HCT116 (cell line): ENCODE measurements around the gene PMF1. TPM values are rescaled to one million over a fixed set of nuclear protein-coding genes. Genes with fewer than 3 reads are reported as not detected.

Source experiments
- ATAC-seq: fragments of 200-7000 bp; cut with Tn5 transposase; 2 replicates; pipeline ENCODE4 v1.9.1; 2020; ENCODE audit warnings: mild to moderate bottlenecking, moderate library complexity
- BruUV-seq: library from RNA; stranded (reverse); fragments of 400-500 nt; replicated peaks from 2 replicates; lab custom pipeline; 2021; lab: Mats Ljungman, UMichigan
- CTCF ChIA-PET: fragments of 300-600 bp; sonication (Branson Sonifier 250); formaldehyde crosslinking; loops from one replicate; lab custom pipeline; 2021; ENCODE audit warnings: antibody characterized with exemption; lab: Charles Lee
- POLR2A ChIA-PET: fragments of 300-600, 350-600 bp; sonication (Branson Sonifier 250); formaldehyde crosslinking; loops from one replicate; lab custom pipeline; 2021; ENCODE audit warnings: antibody characterized with exemption; lab: Charles Lee
- RAD21 ChIA-PET, 2 experiments: fragments of 300-600 bp; sonication (Branson Sonifier 250); formaldehyde crosslinking; loops; one replicate each; lab custom pipeline; 2023; ENCODE audit warnings: low total read pairs in 2 of 2; ENCODE audit not compliant: uncharacterized antibody in 2 of 2, unreplicated experiment in 2 of 2, low non-redundant PET in 1 of 2; lab: Charles Lee
- DNase-seq: peaks from one replicate; pipeline ENCODE4 v3.0.0-alpha.2; 2010; ENCODE audit warnings: low read depth, low spot score
- H2AFZ ChIP-seq: fragments of 200-600 bp; shearing (Covaris generic), sonication (generic); 2 replicates; pipeline ENCODE4 v1.6.1; 2017; ENCODE audit warnings: low read depth, mixed run types, mixed read lengths, antibody characterized with exemption, low read length; ENCODE audit not compliant: poor library complexity, severe bottlenecking
- H3K27ac ChIP-seq: 2 replicates; pipeline ENCODE4 v1.5.1; 2012; ENCODE audit warnings: low read depth, low read length
- H3K27me3 ChIP-seq: fragments of 200-600 bp; sonication (generic); 2 replicates; pipeline ENCODE4 v1.6.1; 2016; ENCODE audit warnings: mixed run types, low read length, mixed read lengths; ENCODE audit not compliant: insufficient read depth
- H3K36me3 ChIP-seq, 2 experiments: fragments of 200-500 bp in 1 of 2; fragments of 200-600 bp in 1 of 2; sonication (Bioruptor generic) in 1 of 2; sonication (generic) in 1 of 2; 2 replicates each; pipeline versions ENCODE4 v1.5.1 to v1.6.1; 2014 to 2016; ENCODE audit warnings: low read length in 2 of 2, inconsistent platforms in 1 of 2, mixed read lengths in 1 of 2, mixed run types in 1 of 2; ENCODE audit not compliant: insufficient read depth in 2 of 2, control insufficient read depth in 1 of 2
- H3K4me1 ChIP-seq, 2 experiments: fragments of 200-600 bp in 1 of 2; sonication (generic) in 1 of 2; 2 replicates each; pipeline versions ENCODE4 v1.5.1 to v1.6.1; 2012 to 2017; ENCODE audit warnings: low read length in 2 of 2, inconsistent platforms in 1 of 2, mild to moderate bottlenecking in 1 of 2, mixed read lengths in 1 of 2, mixed run types in 1 of 2, moderate library complexity in 1 of 2; ENCODE audit not compliant: insufficient read depth in 2 of 2, control insufficient read depth in 1 of 2
- H3K4me2 ChIP-seq: fragments of 200-600 bp; sonication (generic); 2 replicates; pipeline ENCODE4 v1.6.1; 2017; ENCODE audit warnings: mixed run types, low read length, mixed read lengths
- H3K4me3 ChIP-seq, 2 experiments: fragments of 200-600 bp in 1 of 2; sonication (generic) in 1 of 2; replicated peaks in 1 of 2; 2 replicates each; pipeline ENCODE4 v1.5.1; 2011 to 2016; ENCODE audit warnings: low read length in 2 of 2, control low read depth in 1 of 2, low read depth in 1 of 2, mild to moderate bottlenecking in 1 of 2, mixed read lengths in 1 of 2, mixed run types in 1 of 2
- H3K79me2 ChIP-seq: fragments of 200-600 bp; sonication (generic); 2 replicates; pipeline ENCODE4 v1.6.1; 2017; ENCODE audit warnings: mild to moderate bottlenecking, mixed run types, low read length, moderate library complexity, mixed read lengths; ENCODE audit not compliant: insufficient read depth
- H3K9ac ChIP-seq: fragments of 200-600 bp; sonication (generic); 2 replicates; pipeline ENCODE4 v1.6.1; 2016; ENCODE audit warnings: low read length, mixed read lengths
- H3K9me2 ChIP-seq: fragments of 200-600 bp; sonication (generic), shearing (Covaris generic); 2 replicates; pipeline ENCODE4 v1.6.1; 2017; ENCODE audit warnings: mixed run types, mild to moderate bottlenecking, moderate library complexity; ENCODE audit not compliant: insufficient read depth
- H3K9me3 ChIP-seq, 2 experiments: fragments of 200-500 bp in 1 of 2; fragments of 200-600 bp in 1 of 2; sonication (Bioruptor generic) in 1 of 2; sonication (generic) in 1 of 2; 2 replicates each; pipeline ENCODE4 v1.6.1; 2014 to 2017; ENCODE audit warnings: low read length in 2 of 2, mixed read lengths in 2 of 2, inconsistent platforms in 1 of 2, low read depth in 1 of 2, mild to moderate bottlenecking in 1 of 2, mixed run types in 1 of 2, moderate library complexity in 1 of 2; ENCODE audit not compliant: control insufficient read depth in 1 of 2, insufficient read depth in 1 of 2
- H4K20me1 ChIP-seq: fragments of 200-600 bp; sonication (generic), shearing (Covaris generic); 2 replicates; pipeline ENCODE4 v1.6.1; 2017; ENCODE audit warnings: mixed run types, mild to moderate bottlenecking, moderate library complexity; ENCODE audit not compliant: insufficient read depth
- CBX3 ChIP-seq: IDR thresholded peaks from 2 replicates; pipeline ENCODE4 v1.6.1; 2012; ENCODE audit warnings: low read depth
- POLR2A ChIP-seq: IDR thresholded peaks from 2 replicates; pipeline ENCODE4 v1.7.0; 2011; ENCODE audit warnings: borderline replicate concordance; ENCODE audit not compliant: insufficient read depth, insufficient read length; ENCODE audit errors: extremely low read depth
- SP1 ChIP-seq: IDR thresholded peaks from 2 replicates; pipeline ENCODE4 v1.6.1; 2012; ENCODE audit warnings: low read depth
- TCF7L2 ChIP-seq: IDR thresholded peaks from 2 replicates; pipeline ENCODE4 v1.7.0; 2011; ENCODE audit warnings: borderline replicate concordance, inconsistent platforms; ENCODE audit not compliant: insufficient read depth, insufficient read length; ENCODE audit errors: extremely low read depth
- intact Hi-C: fragments of 100-400 bp; cut with micrococcal nuclease; formaldehyde crosslinking; loops from 2 replicates; pipeline ENCODE4 v1.10.0; 2022
- total RNA-seq: library from RNA; stranded (reverse); gene quantifications from one replicate; pipeline ENCODE4 v1.2.1, GENCODE V29; 2021; ENCODE audit not compliant: unreplicated experiment
- TF ChIP-seq, protein P1 (sequence below): IDR thresholded peaks from 2 replicates; pipeline ENCODE4 v1.6.1; 2011; ENCODE audit warnings: mild to moderate bottlenecking, low read length, moderate library complexity; ENCODE audit not compliant: insufficient replicate concordance; ENCODE audit errors: extremely low read depth
- TF ChIP-seq, protein P2 (sequence below): IDR thresholded peaks from 2 replicates; pipeline ENCODE4 v1.6.1; 2012; ENCODE audit warnings: low read depth

PMF1 gene
- total RNA-seq, 1 experiment from 2014 or later: 52.6 TPM

DNA sequence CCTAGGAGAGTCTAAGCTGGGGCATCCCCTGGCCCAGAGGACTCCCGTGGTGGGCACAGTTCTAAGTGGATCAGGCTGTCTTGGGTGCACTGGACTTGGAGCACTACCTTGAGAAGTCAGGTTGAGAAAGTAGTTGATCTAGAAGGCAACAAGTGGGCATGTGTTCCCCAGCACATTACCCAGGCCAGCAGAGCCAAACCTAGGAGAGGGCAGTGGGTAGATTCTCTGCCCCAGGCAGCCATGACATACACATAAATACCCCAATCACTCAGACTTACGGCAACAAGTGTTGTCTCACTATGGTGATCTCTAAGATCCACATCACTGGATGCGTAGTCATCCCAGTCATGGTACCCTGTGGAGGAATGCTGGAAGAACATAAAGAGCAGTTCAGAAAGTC lies 1.6 kb upstream of the PMF1 start:
- H3K9ac ChIP-seq: no peak overlapping the region
- no peak overlapping the region for H3K4me2 ChIP-seq
- CTCF ChIA-PET: interaction anchor here (0.8 kb wide), 1 partner anchor 14 kb away, joined by 3 read pairs; no protein-coding TSS in a partner anchor
- no peaks in the 10 kb centered on the region for H3K9me3 ChIP-seq
- peaks cover 26% of the 10 kb centered on the region for H3K79me2 ChIP-seq
- H3K27ac ChIP-seq: no peak overlapping the region
- RAD21 ChIA-PET: no interaction called here
- peaks cover 10 to 21% of the 10 kb centered on the region in 2 experiments for H3K4me1 ChIP-seq
- H4K20me1 ChIP-seq: no peaks in the 10 kb centered on the region
- no peak overlapping the region for H2AFZ ChIP-seq
- H3K4me3 ChIP-seq: no peak overlapping the region
- no TSS peak for BruUV-seq
- ATAC-seq: no peak
- POLR2A ChIA-PET: interaction anchor here (2.6 kb wide), 1 partner anchor 12 kb away, joined by 21 read pairs; no protein-coding TSS in a partner anchor
- H3K36me3 ChIP-seq: peaks cover 0 to 3% of the 10 kb centered on the region in 2 experiments; a peak in 1 of 4 replicates
- no peaks in the 10 kb centered on the region for H3K27me3 ChIP-seq
- H3K9me2 ChIP-seq: no peaks in the 10 kb centered on the region
- no peak for DNase-seq
- intact Hi-C loops: no loop called here
- TF ChIP-seq, protein P1, sequence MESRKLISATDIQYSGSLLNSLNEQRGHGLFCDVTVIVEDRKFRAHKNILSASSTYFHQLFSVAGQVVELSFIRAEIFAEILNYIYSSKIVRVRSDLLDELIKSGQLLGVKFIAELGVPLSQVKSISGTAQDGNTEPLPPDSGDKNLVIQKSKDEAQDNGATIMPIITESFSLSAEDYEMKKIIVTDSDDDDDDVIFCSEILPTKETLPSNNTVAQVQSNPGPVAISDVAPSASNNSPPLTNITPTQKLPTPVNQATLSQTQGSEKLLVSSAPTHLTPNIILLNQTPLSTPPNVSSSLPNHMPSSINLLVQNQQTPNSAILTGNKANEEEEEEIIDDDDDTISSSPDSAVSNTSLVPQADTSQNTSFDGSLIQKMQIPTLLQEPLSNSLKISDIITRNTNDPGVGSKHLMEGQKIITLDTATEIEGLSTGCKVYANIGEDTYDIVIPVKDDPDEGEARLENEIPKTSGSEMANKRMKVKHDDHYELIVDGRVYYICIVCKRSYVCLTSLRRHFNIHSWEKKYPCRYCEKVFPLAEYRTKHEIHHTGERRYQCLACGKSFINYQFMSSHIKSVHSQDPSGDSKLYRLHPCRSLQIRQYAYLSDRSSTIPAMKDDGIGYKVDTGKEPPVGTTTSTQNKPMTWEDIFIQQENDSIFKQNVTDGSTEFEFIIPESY: no peak
- TF ChIP-seq SP1 (no peak), TCF7L2 (no peak), CBX3 (no peak), POLR2A (no peak)
- TF ChIP-seq, protein P2, sequence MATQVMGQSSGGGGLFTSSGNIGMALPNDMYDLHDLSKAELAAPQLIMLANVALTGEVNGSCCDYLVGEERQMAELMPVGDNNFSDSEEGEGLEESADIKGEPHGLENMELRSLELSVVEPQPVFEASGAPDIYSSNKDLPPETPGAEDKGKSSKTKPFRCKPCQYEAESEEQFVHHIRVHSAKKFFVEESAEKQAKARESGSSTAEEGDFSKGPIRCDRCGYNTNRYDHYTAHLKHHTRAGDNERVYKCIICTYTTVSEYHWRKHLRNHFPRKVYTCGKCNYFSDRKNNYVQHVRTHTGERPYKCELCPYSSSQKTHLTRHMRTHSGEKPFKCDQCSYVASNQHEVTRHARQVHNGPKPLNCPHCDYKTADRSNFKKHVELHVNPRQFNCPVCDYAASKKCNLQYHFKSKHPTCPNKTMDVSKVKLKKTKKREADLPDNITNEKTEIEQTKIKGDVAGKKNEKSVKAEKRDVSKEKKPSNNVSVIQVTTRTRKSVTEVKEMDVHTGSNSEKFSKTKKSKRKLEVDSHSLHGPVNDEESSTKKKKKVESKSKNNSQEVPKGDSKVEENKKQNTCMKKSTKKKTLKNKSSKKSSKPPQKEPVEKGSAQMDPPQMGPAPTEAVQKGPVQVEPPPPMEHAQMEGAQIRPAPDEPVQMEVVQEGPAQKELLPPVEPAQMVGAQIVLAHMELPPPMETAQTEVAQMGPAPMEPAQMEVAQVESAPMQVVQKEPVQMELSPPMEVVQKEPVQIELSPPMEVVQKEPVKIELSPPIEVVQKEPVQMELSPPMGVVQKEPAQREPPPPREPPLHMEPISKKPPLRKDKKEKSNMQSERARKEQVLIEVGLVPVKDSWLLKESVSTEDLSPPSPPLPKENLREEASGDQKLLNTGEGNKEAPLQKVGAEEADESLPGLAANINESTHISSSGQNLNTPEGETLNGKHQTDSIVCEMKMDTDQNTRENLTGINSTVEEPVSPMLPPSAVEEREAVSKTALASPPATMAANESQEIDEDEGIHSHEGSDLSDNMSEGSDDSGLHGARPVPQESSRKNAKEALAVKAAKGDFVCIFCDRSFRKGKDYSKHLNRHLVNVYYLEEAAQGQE: no peak
